Measurements from ENCODE around the gene C1QTNF9. TPM values are rescaled to one million over a fixed set of nuclear protein-coding genes. Genes with fewer than 3 reads are reported as not detected.
"Not testable (repeated sequence)": the region's sequence is repeated elsewhere in the genome, so short reads cannot be mapped to it uniquely, and the experiment has no call there.

C1QTNF9 gene
- total RNA-seq, 1 donor from 2014 or later, result not detected

DNA sequence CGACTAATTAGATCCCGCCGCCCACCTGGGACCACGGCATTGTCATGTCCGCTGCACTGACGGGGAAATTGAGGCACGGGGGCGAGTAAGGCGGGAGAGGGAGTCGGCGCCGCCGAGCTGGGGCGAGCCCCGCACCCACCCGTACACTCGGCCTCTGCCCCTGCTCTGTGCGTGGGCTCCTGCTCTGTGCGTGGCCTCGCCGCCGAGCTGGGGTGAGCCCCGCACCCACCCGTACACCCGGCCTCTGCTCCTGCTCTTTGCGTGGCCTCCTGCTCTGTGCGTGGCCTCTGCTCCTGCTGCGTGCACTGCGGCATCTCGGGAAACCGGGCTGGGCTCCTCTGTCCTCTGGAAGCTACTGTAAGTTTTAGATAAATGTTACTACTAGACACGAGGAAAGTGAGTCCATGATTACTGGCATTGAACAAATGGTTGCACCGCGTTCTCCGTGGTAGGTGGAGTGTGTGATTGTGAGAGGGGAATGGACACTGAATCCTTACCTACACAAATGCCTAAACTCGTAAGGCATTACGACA, 826 bp upstream of the C1QTNF9 start:
- TF ChIP-seq CTCF (conservative IDR thresholded peaks at IDR 0.05), result no peak
- no peaks in the 10 kb centered on the region for H3K9me3 Mint-ChIP-seq
- H3K36me3 Mint-ChIP-seq (ENCODE audit: low read depth), result peaks cover 2% of the 10 kb centered on the region
- no peaks in the 10 kb centered on the region for H3K4me1 Mint-ChIP-seq
- H3K27ac Mint-ChIP-seq (ENCODE audit: unreplicated experiment), result no peak overlapping the region
- no peak for DNase-seq (ENCODE audit: low read depth, low spot score)
- no peaks in the 10 kb centered on the region for H3K27me3 Mint-ChIP-seq (ENCODE audit: low read depth)
- H3K4me3 Mint-ChIP-seq, result no peak overlapping the region

DNA sequence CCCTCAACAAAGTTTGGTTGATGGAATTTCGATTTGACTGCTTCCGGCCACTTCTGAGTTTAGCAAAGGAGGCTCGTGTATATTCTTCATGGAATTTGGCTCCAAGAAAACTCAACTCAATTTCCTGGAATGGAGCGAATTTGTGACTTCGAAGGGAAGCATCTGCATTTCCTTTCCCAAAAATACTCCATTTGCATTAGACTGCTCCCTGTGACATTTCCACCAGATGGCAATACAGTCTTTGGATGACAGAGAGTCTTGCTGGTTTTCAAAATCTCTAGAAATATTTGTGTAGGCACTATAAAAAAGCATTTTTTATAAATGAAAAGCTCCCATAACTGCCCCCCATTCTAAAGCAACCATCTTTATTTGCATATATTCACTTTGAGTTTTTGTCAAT, 4.1 kb downstream of the C1QTNF9 start:
- Mint-ChIP-seq H3K9me3 (peaks cover 2% of the 10 kb centered on the region), H3K4me3 (no peak overlapping the region), H3K27me3 (ENCODE audit: low read depth) (no peaks in the 10 kb centered on the region), H3K36me3 (ENCODE audit: low read depth) (no peaks in the 10 kb centered on the region), H3K27ac (ENCODE audit: unreplicated experiment) (no peak overlapping the region), H3K4me1 (no peaks in the 10 kb centered on the region)
- no peak for DNase-seq (ENCODE audit: low read depth, low spot score)
- peak; percentile 18 for TF ChIP-seq CTCF (conservative IDR thresholded peaks at IDR 0.05)

DNA sequence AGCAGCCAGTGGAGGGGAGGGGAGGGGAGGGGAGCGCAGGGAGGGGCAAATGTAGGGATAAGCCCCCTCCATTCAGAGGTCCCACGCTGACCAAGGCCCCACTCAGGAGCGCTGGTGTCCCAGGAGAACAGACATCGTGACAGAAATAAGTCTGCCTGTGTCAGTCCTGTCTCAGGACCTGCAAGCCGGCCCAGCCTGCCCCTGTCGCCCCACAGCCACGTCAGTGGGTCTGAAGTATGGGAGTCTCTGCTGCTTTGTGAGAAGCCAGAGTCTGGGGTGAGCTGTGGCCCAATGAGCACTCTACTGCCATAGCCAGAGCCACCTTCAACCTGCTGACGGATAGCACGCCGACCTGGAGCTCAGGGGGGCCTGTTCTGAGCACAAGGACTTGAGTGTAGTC, 8.5 kb downstream of the C1QTNF9 start:
- H3K36me3 Mint-ChIP-seq (ENCODE audit: low read depth); H3K4me3 Mint-ChIP-seq; DNase-seq (ENCODE audit: low read depth, low spot score); H3K27ac Mint-ChIP-seq (ENCODE audit: unreplicated experiment); H3K9me3 Mint-ChIP-seq; H3K27me3 Mint-ChIP-seq (ENCODE audit: low read depth); H3K4me1 Mint-ChIP-seq: not testable (repeated sequence)

- not testable (repeated sequence) for H3K36me3 Mint-ChIP-seq (ENCODE audit: low read depth)
Observed at GRCh38 chr13:24318878-24319277, 9.5 kb downstream of the C1QTNF9 start.

DNA sequence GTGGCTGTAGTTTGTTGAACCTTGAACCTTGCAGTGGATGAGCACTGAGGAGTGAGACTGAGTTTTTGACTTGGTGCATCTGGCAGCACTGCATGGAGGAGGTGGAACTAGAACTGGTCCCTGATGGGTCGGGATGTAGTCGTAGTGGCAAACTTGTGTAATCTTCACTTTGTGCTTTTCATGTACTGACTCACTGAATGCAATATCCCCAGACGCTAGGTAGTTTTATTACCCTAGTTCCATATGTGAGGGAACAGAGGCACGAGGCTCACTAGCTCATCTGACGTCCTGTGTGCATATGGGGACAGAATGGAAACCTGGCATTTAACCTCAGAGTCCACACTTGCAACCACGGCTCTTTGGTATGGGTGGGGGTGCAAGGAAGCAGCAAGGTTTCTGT, 10.3 kb downstream of the C1QTNF9 start:
- not testable (repeated sequence) for H3K27me3 Mint-ChIP-seq (ENCODE audit: low read depth); H3K27ac Mint-ChIP-seq (ENCODE audit: unreplicated experiment); H3K4me3 Mint-ChIP-seq; H3K4me1 Mint-ChIP-seq; H3K36me3 Mint-ChIP-seq (ENCODE audit: low read depth); DNase-seq (ENCODE audit: low read depth, low spot score); H3K9me3 Mint-ChIP-seq

More at GRCh38 chr13:24318878-24319277, 9.5 kb downstream of the C1QTNF9 start:
- DNase-seq (ENCODE audit: low read depth, low spot score); H3K27me3 Mint-ChIP-seq (ENCODE audit: low read depth); H3K9me3 Mint-ChIP-seq; H3K4me3 Mint-ChIP-seq; H3K4me1 Mint-ChIP-seq; H3K27ac Mint-ChIP-seq (ENCODE audit: unreplicated experiment): not testable (repeated sequence)

DNA sequence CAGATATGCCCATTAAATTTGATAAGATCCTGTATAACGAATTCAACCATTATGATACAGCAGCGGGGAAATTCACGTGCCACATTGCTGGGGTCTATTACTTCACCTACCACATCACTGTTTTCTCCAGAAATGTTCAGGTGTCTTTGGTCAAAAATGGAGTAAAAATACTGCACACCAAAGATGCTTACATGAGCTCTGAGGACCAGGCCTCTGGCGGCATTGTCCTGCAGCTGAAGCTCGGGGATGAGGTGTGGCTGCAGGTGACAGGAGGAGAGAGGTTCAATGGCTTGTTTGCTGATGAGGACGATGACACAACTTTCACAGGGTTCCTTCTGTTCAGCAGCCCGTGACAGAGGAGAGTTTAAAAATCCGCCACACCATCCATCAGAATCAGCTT, 12.0 kb downstream of the C1QTNF9 start:
- not testable (repeated sequence) for H3K4me3 Mint-ChIP-seq; H3K4me1 Mint-ChIP-seq; H3K27ac Mint-ChIP-seq (ENCODE audit: unreplicated experiment); H3K36me3 Mint-ChIP-seq (ENCODE audit: low read depth); H3K9me3 Mint-ChIP-seq; DNase-seq (ENCODE audit: low read depth, low spot score); H3K27me3 Mint-ChIP-seq (ENCODE audit: low read depth)

DNA sequence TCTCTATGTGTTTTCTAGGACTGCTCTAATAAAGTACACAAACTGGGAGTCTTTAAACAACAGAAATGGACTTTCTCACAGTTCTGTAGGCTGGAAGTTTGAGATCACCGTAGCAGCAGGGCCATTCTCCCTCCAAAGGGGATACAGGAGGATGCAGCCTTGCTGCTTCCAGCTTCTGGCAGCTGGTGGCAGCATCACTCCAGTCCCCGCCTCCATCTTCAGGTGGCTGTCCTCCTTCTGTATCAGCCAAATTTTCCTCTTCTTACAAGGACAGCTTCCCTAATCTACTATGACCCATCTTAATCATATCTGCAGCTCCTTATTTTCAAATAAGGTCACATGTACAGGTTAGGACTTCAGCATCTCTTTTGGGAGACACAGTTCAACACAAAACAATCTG, 13.1 kb downstream of the C1QTNF9 start:
- not testable (repeated sequence) for H3K4me3 Mint-ChIP-seq; H3K9me3 Mint-ChIP-seq; H3K27me3 Mint-ChIP-seq (ENCODE audit: low read depth); DNase-seq (ENCODE audit: low read depth, low spot score); H3K27ac Mint-ChIP-seq (ENCODE audit: unreplicated experiment); H3K36me3 Mint-ChIP-seq (ENCODE audit: low read depth); H3K4me1 Mint-ChIP-seq
- peak; percentile 53 for TF ChIP-seq CTCF (conservative IDR thresholded peaks at IDR 0.05)
